Loucy (cell line): ENCODE measurements around the gene ZNF92.

ENCODE experiments used
- CTCF ChIP-seq: fragments of 200-600 bp; sonication (generic); conservative IDR thresholded peaks from 2 replicates; pipeline ENCODE4 v1.5.1; 2014; ENCODE audit warnings: mild to moderate bottlenecking, antibody characterized with exemption, low read length
- EZH2phosphoT487 ChIP-seq: fragments of 200-600 bp; IDR thresholded peaks from 2 replicates; pipeline ENCODE4 v1.6.1; 2018; ENCODE audit warnings: antibody characterized with exemption, mild to moderate bottlenecking, moderate library complexity, borderline replicate concordance

GRCh38 chr7:65444899-65445823 is 71.5 kb downstream of the ZNF92 start:
- TF ChIP-seq CTCF (no peak), EZH2phosphoT487 (no peak)
